ENCODE data around the gene TNIK.
"Not testable (repeated sequence)": the region's sequence is repeated elsewhere in the genome, so short reads cannot be mapped to it uniquely, and the experiment has no call there.

The TNIK gene

GRCh38 chr3:171387062-171387461, 73.1 kb downstream of the TNIK start:
- no peak for TF ChIP-seq POU2F2 (IDR thresholded peaks at IDR 0.05; ENCODE audit: low read depth, low read length)
- TF ChIP-seq POLR2A (IDR thresholded peaks at IDR 0.05; ENCODE audit: low read depth, low read length) = no peak
- TF ChIP-seq TAF1 (IDR thresholded peaks at IDR 0.05; ENCODE audit: low read depth, low read length) = no peak
- no peak for TF ChIP-seq POLR2AphosphoS5 (IDR thresholded peaks at IDR 0.05; ENCODE audit: low read depth, low read length)
- no peak for TF ChIP-seq SPI1 (IDR thresholded peaks at IDR 0.05; ENCODE audit: low read depth, low read length)
- TF ChIP-seq PAX5 (IDR thresholded peaks at IDR 0.05; ENCODE audit: insufficient read depth, low read length, severe bottlenecking) = no peak
- DNase-seq (ENCODE audit: insufficient read length, low spot score) (no peak), FAIRE-seq (no peak)

GRCh38 chr3:171385086-171385485, 75.1 kb downstream of the TNIK start:
- FAIRE-seq (no peak), DNase-seq (ENCODE audit: insufficient read length, low spot score) (no peak)
- TF ChIP-seq PAX5 (IDR thresholded peaks at IDR 0.05; ENCODE audit: insufficient read depth, low read length, severe bottlenecking) (no peak), POLR2A (IDR thresholded peaks at IDR 0.05; ENCODE audit: low read depth, low read length) (no peak), TAF1 (IDR thresholded peaks at IDR 0.05; ENCODE audit: low read depth, low read length) (no peak), SPI1 (IDR thresholded peaks at IDR 0.05; ENCODE audit: low read depth, low read length) (no peak), POLR2AphosphoS5 (IDR thresholded peaks at IDR 0.05; ENCODE audit: low read depth, low read length) (no peak), POU2F2 (IDR thresholded peaks at IDR 0.05; ENCODE audit: low read depth, low read length) (no peak)

- TF ChIP-seq SPI1 (IDR thresholded peaks at IDR 0.05; ENCODE audit: low read depth, low read length) = no peak
- TF ChIP-seq PAX5 (IDR thresholded peaks at IDR 0.05; ENCODE audit: insufficient read depth, low read length, severe bottlenecking) = no peak
- no peak for TF ChIP-seq POLR2A (IDR thresholded peaks at IDR 0.05; ENCODE audit: low read depth, low read length)
- TF ChIP-seq POU2F2 (IDR thresholded peaks at IDR 0.05; ENCODE audit: low read depth, low read length) = no peak
- TF ChIP-seq TAF1 (IDR thresholded peaks at IDR 0.05; ENCODE audit: low read depth, low read length) = no peak
- TF ChIP-seq POLR2AphosphoS5 (IDR thresholded peaks at IDR 0.05; ENCODE audit: low read depth, low read length) = no peak
- DNase-seq (ENCODE audit: insufficient read length, low spot score) (no peak), FAIRE-seq (no peak)
Measured at GRCh38 chr3:171384101-171384891, 75.9 kb downstream of the TNIK start.

GRCh38 chr3:171383206-171384018, 76.8 kb downstream of the TNIK start:
- TF ChIP-seq POLR2AphosphoS5 (IDR thresholded peaks at IDR 0.05; ENCODE audit: low read depth, low read length) (no peak), SPI1 (IDR thresholded peaks at IDR 0.05; ENCODE audit: low read depth, low read length) (no peak), POLR2A (IDR thresholded peaks at IDR 0.05; ENCODE audit: low read depth, low read length) (no peak), PAX5 (IDR thresholded peaks at IDR 0.05; ENCODE audit: insufficient read depth, low read length, severe bottlenecking) (no peak), TAF1 (IDR thresholded peaks at IDR 0.05; ENCODE audit: low read depth, low read length) (no peak), POU2F2 (IDR thresholded peaks at IDR 0.05; ENCODE audit: low read depth, low read length) (no peak)
- no peak for DNase-seq (ENCODE audit: insufficient read length, low spot score)
- no peak for FAIRE-seq

- DNase-seq (ENCODE audit: insufficient read length, low spot score); FAIRE-seq: not testable (repeated sequence)
Measured at GRCh38 chr3:171382347-171382746, 77.9 kb downstream of the TNIK start.

GRCh38 chr3:171380711-171381425, 79.3 kb downstream of the TNIK start:
- DNase-seq (ENCODE audit: insufficient read length, low spot score) = no peak
- TF ChIP-seq POU2F2 (IDR thresholded peaks at IDR 0.05; ENCODE audit: low read depth, low read length) (no peak), TAF1 (IDR thresholded peaks at IDR 0.05; ENCODE audit: low read depth, low read length) (no peak), SPI1 (IDR thresholded peaks at IDR 0.05; ENCODE audit: low read depth, low read length) (no peak), POLR2AphosphoS5 (IDR thresholded peaks at IDR 0.05; ENCODE audit: low read depth, low read length) (no peak), PAX5 (IDR thresholded peaks at IDR 0.05; ENCODE audit: insufficient read depth, low read length, severe bottlenecking) (no peak), POLR2A (IDR thresholded peaks at IDR 0.05; ENCODE audit: low read depth, low read length) (no peak)
- no peak for FAIRE-seq

- no peak for FAIRE-seq
- no peak for DNase-seq (ENCODE audit: insufficient read length, low spot score)
- TF ChIP-seq POLR2A (IDR thresholded peaks at IDR 0.05; ENCODE audit: low read depth, low read length) (no peak), SPI1 (IDR thresholded peaks at IDR 0.05; ENCODE audit: low read depth, low read length) (no peak), TAF1 (IDR thresholded peaks at IDR 0.05; ENCODE audit: low read depth, low read length) (no peak), PAX5 (IDR thresholded peaks at IDR 0.05; ENCODE audit: insufficient read depth, low read length, severe bottlenecking) (no peak), POLR2AphosphoS5 (IDR thresholded peaks at IDR 0.05; ENCODE audit: low read depth, low read length) (no peak), POU2F2 (IDR thresholded peaks at IDR 0.05; ENCODE audit: low read depth, low read length) (no peak)
Measured at GRCh38 chr3:171379961-171380483, 80.2 kb downstream of the TNIK start.

- DNase-seq (ENCODE audit: insufficient read length, low spot score) (no peak), FAIRE-seq (no peak)
Measured at GRCh38 chr3:171379281-171379680, 80.9 kb downstream of the TNIK start.

GRCh38 chr3:171378586-171378985, 81.6 kb downstream of the TNIK start:
- no peak for FAIRE-seq
- no peak for DNase-seq (ENCODE audit: insufficient read length, low spot score)
- no peak for TF ChIP-seq TAF1 (IDR thresholded peaks at IDR 0.05; ENCODE audit: low read depth, low read length)
- TF ChIP-seq SPI1 (IDR thresholded peaks at IDR 0.05; ENCODE audit: low read depth, low read length) = no peak
- no peak for TF ChIP-seq POLR2A (IDR thresholded peaks at IDR 0.05; ENCODE audit: low read depth, low read length)
- TF ChIP-seq POLR2AphosphoS5 (IDR thresholded peaks at IDR 0.05; ENCODE audit: low read depth, low read length) = no peak
- TF ChIP-seq PAX5 (IDR thresholded peaks at IDR 0.05; ENCODE audit: insufficient read depth, low read length, severe bottlenecking) = no peak
- TF ChIP-seq POU2F2 (IDR thresholded peaks at IDR 0.05; ENCODE audit: low read depth, low read length) = no peak

More at GRCh38 chr3:171379281-171379680, 80.9 kb downstream of the TNIK start:
- TF ChIP-seq POLR2A (IDR thresholded peaks at IDR 0.05; ENCODE audit: low read depth, low read length) (no peak), PAX5 (IDR thresholded peaks at IDR 0.05; ENCODE audit: insufficient read depth, low read length, severe bottlenecking) (no peak), POLR2AphosphoS5 (IDR thresholded peaks at IDR 0.05; ENCODE audit: low read depth, low read length) (no peak), SPI1 (IDR thresholded peaks at IDR 0.05; ENCODE audit: low read depth, low read length) (no peak), TAF1 (IDR thresholded peaks at IDR 0.05; ENCODE audit: low read depth, low read length) (no peak), POU2F2 (IDR thresholded peaks at IDR 0.05; ENCODE audit: low read depth, low read length) (no peak)

Data from GM12891 (cell line).